HG02759 (cell line): Measurements from ENCODE around the gene ARHGAP40.

Source experiments
- ATAC-seq: cut with Tn5 transposase; IDR thresholded peaks from one replicate; pipeline ENCODE4 v1.9.1; 2021; ENCODE audit warnings: mild to moderate bottlenecking, moderate library complexity; ENCODE audit not compliant: unreplicated experiment

The ARHGAP40 gene

GRCh38 chr20:38645980-38646858 lies 44.6 kb downstream of the ARHGAP40 start:
- ATAC-seq, result peak; percentile 80

GRCh38 chr20:38649275-38649891 lies 47.8 kb downstream of the ARHGAP40 start:
- no peak for ATAC-seq

- ATAC-seq, result no peak
Measured at GRCh38 chr20:38650010-38650409, 48.4 kb downstream of the ARHGAP40 start.

- no peak for ATAC-seq
Measured at GRCh38 chr20:38651154-38651553, 49.5 kb downstream of the ARHGAP40 start.

- ATAC-seq, result no peak
Measured at GRCh38 chr20:38651562-38651961, 50.0 kb downstream of the ARHGAP40 start.

- no peak for ATAC-seq
Measured at GRCh38 chr20:38652995-38653394, 51.4 kb downstream of the ARHGAP40 start.

GRCh38 chr20:38657390-38657789 lies 55.8 kb downstream of the ARHGAP40 start:
- ATAC-seq, result no peak

- no peak for ATAC-seq
Measured at GRCh38 chr20:38658879-38659596, 57.4 kb downstream of the ARHGAP40 start.

GRCh38 chr20:38659597-38659880 lies 57.9 kb downstream of the ARHGAP40 start:
- ATAC-seq, result no peak

- no peak for ATAC-seq
Measured at GRCh38 chr20:38660429-38660828, 58.8 kb downstream of the ARHGAP40 start.

GRCh38 chr20:38663660-38664059 lies 62.1 kb downstream of the ARHGAP40 start:
- ATAC-seq, result no peak

- no peak for ATAC-seq
Measured at GRCh38 chr20:38664284-38664683, 62.7 kb downstream of the ARHGAP40 start.

- no peak for ATAC-seq
Measured at GRCh38 chr20:38665094-38665493, 63.5 kb downstream of the ARHGAP40 start.

- no peak for ATAC-seq
Measured at GRCh38 chr20:38665506-38666285, 64.1 kb downstream of the ARHGAP40 start.

- no peak for ATAC-seq
Measured at GRCh38 chr20:38667417-38667956, 65.9 kb downstream of the ARHGAP40 start.

- no peak for ATAC-seq
Measured at GRCh38 chr20:38669688-38670087, 68.1 kb downstream of the ARHGAP40 start.

- no peak for ATAC-seq
Measured at GRCh38 chr20:38670786-38671185, 69.2 kb downstream of the ARHGAP40 start.

- no peak for ATAC-seq
Measured at GRCh38 chr20:38671186-38671585, 69.6 kb downstream of the ARHGAP40 start.

GRCh38 chr20:38671701-38672292 lies 70.2 kb downstream of the ARHGAP40 start:
- no peak for ATAC-seq

- no peak for ATAC-seq
Measured at GRCh38 chr20:38672504-38672903, 70.9 kb downstream of the ARHGAP40 start.
